Right kidney (tissue), 1 donor: Measurements from ENCODE around the gene CYSLTR2.
"Not testable (repeated sequence)": the region's sequence is repeated elsewhere in the genome, so short reads cannot be mapped to it uniquely, and the experiment has no call there.

Experiments
- DNase-seq: peaks from one replicate; pipeline ENCODE4 v3.0.0-alpha.2; 2016

Gene CYSLTR2

DNA sequence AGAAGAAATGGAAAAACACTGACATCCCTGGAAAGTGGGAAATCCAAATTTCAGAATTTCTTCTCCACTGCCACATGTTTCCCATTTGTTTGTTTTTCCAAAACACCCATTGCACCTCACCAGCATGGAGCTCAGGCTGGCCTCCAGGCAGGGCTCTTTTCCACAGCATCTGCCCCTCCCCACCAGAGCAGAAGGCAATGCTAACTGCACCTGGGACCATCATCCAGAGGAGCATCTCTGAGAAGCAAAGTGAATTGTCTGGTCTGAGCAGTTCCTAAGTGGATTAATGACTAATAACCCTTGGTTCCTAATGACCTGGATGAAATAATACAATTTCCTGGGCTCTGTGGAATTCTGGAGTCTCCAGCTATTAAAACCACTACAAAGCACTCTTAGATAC, 8.8 kb upstream of the CYSLTR2 start:
- DNase-seq, result no peak

DNA sequence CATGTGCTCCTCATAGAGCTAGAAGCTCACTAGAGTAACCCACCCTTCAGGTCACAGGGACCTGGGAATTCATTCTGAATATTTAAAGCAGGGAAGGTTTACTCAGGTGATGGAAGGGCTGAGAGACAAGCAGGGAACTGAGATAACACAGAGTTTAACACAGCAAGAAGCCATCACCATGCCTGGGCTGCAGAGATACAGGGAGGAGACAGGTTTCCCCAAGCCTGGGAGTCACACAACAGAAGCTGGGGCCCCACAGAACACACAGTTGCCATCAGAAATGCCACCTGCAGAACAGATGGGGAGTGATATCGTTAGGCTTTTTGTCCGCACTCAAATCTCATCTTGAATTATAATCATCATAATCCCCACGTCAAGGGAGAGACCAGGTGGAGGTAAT, 7.9 kb upstream of the CYSLTR2 start:
- DNase-seq, result no peak

GRCh38 chr13:48646791-48647190, 6.9 kb upstream of the CYSLTR2 start:
- no peak for DNase-seq

DNA sequence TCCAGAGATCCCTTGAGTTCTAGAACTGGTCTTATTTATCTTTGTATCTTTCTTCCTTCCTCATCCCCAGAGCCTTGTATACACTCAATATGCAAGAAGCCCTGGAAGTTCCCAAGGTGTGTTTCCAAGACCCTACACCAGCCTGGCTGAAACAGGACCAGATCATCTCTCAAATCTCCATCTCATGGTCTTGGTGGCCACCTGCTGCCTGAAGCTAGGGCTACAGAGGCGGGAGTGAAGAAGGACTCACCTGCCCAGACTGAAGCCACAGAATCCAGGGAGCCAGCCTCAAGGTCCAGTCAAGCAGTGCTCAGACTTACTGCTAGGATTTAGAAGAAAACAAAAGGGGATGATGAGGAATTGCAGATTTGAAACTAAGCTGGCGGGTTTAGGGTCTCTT, 6.1 kb upstream of the CYSLTR2 start:
- DNase-seq, result no peak

GRCh38 chr13:48648446-48648845, 5.3 kb upstream of the CYSLTR2 start:
- DNase-seq, result no peak

DNA sequence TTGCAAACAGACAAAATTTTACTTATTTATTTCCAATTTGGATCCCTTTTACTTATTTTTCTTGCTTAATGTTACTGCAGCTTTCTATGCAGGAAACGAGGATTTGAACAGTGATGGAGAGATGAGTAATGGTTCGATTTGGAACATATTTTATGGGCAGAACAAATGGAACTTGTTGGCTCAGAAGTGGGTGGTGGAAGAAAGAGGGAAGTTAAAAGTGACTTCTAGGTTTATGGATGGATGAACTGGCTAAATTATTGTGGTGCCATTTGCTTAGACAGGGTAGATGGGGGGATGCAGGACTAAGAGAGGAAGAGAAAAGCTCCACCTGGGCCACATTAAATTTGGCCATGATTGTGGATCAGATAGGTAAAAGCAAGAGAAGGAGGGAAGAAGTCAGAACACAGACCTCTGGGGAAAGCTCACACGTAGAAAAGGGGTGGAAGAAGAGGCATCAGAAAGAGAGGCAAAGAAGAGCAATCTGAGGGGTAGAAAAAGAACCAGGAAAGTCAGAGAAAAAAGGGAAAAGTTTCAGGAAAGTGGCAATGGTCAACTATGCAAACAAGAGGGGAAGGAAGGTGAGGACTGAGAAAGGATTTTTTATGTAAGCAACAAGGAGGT, 768 bp upstream of the CYSLTR2 start:
- no peak for DNase-seq

DNA sequence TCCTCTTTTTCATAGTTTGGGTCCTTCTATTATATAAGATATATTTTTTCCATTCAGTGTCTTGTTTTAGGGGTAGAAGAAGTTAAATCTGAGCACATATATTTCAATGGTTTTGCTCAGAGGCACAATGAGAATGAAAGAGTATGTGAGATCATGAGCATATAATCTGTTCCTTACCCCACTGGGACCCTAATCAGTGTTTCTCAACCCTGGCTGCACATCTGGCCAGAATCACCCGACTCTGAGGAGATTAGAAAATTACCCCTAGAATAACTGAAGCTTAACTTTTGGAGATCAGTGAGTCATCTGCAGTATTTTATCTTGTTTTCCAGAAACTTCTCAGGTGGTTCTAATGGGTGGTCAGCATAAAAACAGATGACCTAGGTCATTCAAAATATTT, 782 bp downstream of the CYSLTR2 start:
- no peak for DNase-seq

DNA sequence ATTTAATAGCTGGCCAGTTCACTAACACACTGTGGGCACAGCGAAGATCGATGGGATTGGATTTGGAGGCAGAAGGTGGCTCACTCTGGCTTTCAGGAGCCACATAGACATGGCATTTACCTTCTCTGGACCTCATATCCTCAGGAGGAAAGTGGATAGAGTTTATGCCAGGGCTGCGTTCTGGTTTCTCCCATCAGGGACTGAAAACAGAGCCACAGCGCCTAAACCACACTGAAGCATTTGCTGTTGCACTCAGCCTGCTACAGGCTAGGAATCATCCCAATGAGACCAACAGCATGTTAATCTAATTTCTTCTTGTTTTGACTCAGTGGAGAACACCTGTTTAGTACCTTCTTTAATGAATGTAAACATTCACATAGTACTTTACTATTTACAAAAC, 1.6 kb downstream of the CYSLTR2 start:
- no peak for DNase-seq

DNA sequence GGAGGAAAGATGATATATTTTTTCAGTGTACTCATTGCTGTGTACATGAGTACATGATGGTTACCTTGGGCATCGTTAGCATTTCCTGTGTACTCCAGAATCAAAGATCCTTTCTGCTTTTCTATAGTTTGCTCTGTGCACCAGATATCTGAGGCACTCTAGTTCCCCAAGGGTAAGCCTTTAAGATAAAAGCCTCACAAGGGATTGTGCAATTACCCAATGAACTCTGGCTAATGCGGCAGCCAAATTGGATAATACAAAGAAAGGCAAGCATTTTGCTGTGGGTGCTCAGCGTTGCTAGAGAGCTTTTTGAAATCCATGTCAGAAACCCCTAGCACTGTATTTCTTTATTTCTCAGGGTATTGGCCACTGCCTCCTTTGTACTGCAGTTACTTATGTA, 2.9 kb downstream of the CYSLTR2 start:
- no peak for DNase-seq

DNA sequence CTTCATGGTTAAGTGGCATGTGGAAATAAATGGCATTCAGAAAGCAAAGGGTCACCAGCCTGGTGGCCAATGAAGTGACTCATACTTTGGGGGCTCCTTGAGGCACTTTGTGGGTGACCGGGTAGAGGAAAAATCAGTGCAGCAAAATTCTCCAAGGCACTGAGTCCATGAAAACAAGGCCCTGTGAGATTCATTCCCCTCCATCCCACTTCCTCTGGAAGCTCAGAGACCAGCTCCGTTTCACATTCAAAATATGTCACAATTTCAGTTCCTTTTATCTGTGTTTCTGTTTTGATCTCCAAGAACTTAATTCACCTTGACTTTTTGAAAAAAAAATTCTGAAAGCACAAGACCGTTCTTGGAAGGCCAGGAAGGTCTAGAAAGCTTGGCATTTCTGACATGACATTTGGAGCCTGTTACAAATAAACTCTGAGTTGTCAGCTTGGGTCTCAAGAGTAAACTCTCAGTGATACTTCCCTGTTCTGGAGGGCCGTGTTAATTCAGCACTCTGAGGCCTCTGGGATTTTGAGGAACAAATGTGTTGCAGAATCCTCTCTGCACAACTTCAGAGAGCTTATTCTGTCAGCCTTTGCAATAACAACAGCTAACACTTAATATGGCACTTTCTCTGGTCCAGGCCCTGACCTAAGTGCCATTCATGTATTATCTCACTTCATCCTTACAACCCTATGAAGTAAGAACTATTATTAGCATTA, 6.8 kb downstream of the CYSLTR2 start:
- no peak for DNase-seq

GRCh38 chr13:48661107-48661506, 7.4 kb downstream of the CYSLTR2 start:
- DNase-seq, result no peak

GRCh38 chr13:48662226-48662625, 8.5 kb downstream of the CYSLTR2 start:
- DNase-seq, result no peak

- no peak for DNase-seq
These were observed 13.4 kb downstream of the CYSLTR2 start for GRCh38 chr13:48667136-48667535.

GRCh38 chr13:48671421-48671820, 17.7 kb downstream of the CYSLTR2 start:
- DNase-seq, result not testable (repeated sequence)

- no peak for DNase-seq
These were observed 21.5 kb downstream of the CYSLTR2 start for GRCh38 chr13:48675247-48675646.

DNA sequence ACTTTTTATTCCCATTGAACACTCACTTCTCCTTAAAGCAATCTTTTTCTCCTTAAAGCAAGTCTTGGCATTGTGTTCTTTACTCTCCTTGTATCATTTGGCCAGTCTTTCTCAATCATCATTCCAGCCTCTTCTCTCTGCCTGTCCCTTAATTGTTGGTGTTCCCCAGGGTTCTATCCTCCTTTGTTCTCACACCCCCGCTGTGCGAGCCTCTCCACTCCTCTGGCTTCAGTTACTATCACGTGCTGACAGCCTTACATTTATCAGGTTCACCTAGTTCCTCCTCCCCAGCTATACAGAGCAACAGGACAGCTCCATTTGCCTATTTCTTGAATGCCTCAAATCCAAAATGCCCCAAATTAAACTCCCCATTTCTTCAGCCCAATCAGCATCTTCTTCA, 24.6 kb downstream of the CYSLTR2 start:
- DNase-seq, result no peak

DNA sequence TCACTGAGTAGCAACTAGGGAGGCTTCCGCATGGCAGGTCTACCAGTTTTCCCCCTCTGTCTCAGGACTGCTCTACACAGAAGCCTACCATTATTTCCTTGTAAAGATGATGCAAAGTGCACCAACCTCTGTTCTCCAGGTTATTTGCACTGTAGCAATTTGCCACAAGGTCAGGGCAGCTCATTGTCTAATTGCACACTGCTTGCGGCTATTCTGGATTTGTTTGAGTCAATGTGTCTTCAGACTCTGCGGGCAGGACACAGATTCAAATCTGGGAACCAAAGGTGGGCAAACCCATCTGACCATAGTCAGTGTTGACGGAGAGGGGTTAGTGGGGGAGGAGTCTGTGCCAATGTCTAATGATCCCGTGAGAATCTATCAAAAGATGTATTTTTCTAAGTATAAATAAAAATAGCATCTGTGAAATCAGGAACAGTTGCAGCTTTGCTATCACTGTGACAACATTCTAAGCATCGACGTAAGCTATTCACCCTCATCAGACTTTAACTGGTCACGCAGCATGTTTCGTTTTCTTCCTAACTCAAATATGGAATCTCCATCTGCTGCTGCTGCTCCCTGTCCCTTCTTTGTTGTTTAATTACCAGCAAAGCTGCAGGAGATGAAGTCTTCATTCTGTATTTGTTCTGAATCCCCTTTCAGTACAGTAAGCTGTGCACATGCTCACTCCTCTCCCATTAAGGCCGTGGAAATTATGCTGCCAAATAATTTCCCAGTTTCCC, 26.4 kb downstream of the CYSLTR2 start:
- no peak for DNase-seq

GRCh38 chr13:48680756-48681392, 27.1 kb downstream of the CYSLTR2 start:
- DNase-seq, result no peak

GRCh38 chr13:48681905-48682304, 28.2 kb downstream of the CYSLTR2 start:
- no peak for DNase-seq

DNA sequence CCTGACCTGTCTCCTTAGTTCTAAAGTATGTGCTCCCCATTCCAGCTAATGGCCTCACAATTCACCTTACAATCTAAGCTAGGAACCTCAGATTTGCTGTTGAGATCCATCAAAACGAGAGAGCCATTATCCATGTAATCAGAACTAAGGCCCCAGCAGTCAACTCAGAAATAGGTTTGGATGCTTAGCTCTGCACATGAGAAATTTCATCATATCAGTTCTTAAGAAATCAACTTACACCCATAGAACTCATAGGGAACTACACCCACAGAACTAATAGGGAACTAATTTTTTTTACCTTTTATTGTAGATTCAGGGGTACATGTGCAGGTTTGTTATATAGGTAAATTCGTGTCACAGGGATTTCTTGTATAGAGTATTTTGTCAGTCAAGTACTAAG, 28.7 kb downstream of the CYSLTR2 start:
- no peak for DNase-seq

DNA sequence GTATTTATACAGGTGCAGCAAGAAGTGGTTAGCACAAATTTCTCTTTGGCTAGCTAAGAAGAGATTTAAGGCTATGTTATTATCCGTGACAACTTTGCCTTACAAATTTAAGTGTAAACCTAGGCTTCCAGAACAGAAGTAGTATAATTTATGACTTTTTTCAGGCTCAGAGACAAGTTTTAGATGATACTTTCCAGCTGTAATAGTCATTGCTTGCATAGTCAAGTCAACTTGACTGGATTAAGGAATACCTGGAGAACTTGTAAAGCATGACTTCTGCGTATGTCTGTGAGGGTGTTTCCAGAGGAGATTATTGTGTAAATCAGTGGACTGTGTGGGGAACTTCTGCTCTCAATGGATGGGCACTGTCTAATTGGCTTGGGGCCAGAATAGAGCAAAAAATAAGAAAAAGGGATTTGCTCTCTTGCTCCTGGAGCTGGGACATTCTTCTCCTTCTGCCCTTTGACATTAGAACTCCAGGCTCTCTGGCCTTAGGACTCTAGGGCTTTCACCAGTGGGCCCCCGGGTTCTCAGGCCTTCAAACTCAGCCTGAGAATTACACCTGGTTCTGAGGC, 33.0 kb downstream of the CYSLTR2 start:
- peak; percentile 20 for DNase-seq

GRCh38 chr13:48687249-48687648, 33.5 kb downstream of the CYSLTR2 start:
- no peak for DNase-seq

DNA sequence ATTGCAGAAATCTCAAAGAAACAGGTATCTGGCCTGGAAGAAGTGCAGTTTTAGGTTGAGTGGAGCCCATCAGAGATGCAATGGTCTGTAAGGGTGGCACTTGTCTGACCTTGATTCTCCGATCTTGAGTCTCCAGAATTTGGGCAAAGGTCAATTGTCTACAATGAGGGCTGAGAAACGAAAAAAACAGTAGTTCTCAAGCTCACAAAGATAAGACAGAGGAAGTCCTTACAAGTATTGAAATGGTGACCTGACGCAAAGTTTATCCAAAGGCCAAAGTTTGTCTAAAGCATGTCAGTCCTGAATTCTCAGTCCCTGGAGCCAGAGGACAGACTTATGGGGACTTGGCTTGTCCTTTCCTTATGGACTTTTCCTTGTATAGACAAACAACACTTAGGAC, 40.3 kb downstream of the CYSLTR2 start:
- DNase-seq, result no peak
